VCaP (cell line): Measurements from ENCODE around the gene C12orf42.

ENCODE experiments used
- H3K27ac ChIP-seq: fragments of 450-650 bp; 2 replicates; pipeline ENCODE4 v1.5.1; 2017
- CTCF ChIP-seq: fragments of 450-650 bp; conservative IDR thresholded peaks from 2 replicates; pipeline ENCODE4 v1.5.1; 2017; ENCODE audit warnings: mild to moderate bottlenecking, moderate library complexity

The C12orf42 gene

GRCh38 chr12:103317220-103317619 lies 178.5 kb downstream of the C12orf42 start:
- H3K27ac ChIP-seq: no peak overlapping the region
- no peak for TF ChIP-seq CTCF

- H3K27ac ChIP-seq: no peak overlapping the region
- no peak for TF ChIP-seq CTCF
These were observed 181.0 kb downstream of the C12orf42 start for GRCh38 chr12:103314786-103315185.

- no peak for TF ChIP-seq CTCF
- H3K27ac ChIP-seq: no peak overlapping the region
These were observed 181.9 kb downstream of the C12orf42 start for GRCh38 chr12:103313894-103314293.

- H3K27ac ChIP-seq: no peak overlapping the region
- TF ChIP-seq CTCF: no peak
These were observed 182.9 kb downstream of the C12orf42 start for GRCh38 chr12:103312742-103313354.

- TF ChIP-seq CTCF: no peak
- H3K27ac ChIP-seq: no peak overlapping the region
These were observed 185.1 kb downstream of the C12orf42 start for GRCh38 chr12:103310546-103311270.

GRCh38 chr12:103308396-103308795 lies 187.4 kb downstream of the C12orf42 start:
- TF ChIP-seq CTCF: no peak

GRCh38 chr12:103303484-103303883 lies 192.3 kb downstream of the C12orf42 start:
- no peak for TF ChIP-seq CTCF
- H3K27ac ChIP-seq: no peak overlapping the region

More at GRCh38 chr12:103308396-103308795, 187.4 kb downstream of the C12orf42 start:
- no peak overlapping the region for H3K27ac ChIP-seq
